Measurements from ENCODE around the gene RAB36.

DNA sequence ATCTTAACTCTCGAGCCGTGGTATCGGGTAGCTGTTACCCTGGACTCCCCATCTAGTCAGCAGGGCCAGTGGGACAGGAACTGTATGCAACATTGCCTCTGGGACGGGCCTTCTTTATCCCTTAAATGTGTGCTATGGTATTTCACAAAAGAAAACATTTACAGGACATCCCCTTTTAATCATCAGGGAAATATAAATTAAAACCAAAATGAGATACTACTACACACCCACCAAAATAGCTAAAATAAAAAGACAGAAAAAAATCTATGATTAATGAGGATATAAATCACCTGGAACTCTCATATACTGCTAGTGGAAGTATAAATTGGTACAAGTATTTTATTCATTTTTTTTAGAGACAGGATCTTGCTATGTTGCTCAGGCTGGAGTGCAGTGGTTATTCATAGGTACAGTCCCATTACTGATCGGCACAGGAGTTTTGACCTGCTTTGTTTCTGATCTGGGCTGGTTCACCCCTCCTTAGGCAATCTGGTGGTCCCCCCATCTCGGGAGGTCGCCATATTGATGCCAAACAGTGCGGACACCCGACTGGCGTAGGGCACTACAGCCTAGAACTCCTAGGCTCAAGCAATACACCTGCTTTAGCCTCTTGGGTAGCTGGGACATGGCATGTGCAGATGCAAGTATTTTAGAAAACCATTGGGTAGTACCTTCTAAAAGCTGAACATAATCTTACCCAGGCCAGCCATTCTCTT, 12.7 kb upstream of the RAB36 start:
- TF ChIP-seq, protein P1, sequence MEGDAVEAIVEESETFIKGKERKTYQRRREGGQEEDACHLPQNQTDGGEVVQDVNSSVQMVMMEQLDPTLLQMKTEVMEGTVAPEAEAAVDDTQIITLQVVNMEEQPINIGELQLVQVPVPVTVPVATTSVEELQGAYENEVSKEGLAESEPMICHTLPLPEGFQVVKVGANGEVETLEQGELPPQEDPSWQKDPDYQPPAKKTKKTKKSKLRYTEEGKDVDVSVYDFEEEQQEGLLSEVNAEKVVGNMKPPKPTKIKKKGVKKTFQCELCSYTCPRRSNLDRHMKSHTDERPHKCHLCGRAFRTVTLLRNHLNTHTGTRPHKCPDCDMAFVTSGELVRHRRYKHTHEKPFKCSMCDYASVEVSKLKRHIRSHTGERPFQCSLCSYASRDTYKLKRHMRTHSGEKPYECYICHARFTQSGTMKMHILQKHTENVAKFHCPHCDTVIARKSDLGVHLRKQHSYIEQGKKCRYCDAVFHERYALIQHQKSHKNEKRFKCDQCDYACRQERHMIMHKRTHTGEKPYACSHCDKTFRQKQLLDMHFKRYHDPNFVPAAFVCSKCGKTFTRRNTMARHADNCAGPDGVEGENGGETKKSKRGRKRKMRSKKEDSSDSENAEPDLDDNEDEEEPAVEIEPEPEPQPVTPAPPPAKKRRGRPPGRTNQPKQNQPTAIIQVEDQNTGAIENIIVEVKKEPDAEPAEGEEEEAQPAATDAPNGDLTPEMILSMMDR (IDR thresholded peaks at IDR 0.05; ENCODE audit: poor library complexity, severe bottlenecking): no peak
- TF ChIP-seq POLR2AphosphoS5 (IDR thresholded peaks at IDR 0.05): no peak
- TF ChIP-seq SMC3 (conservative IDR thresholded peaks at IDR 0.05; ENCODE audit: poor library complexity): no peak
- no peak for TF ChIP-seq REST (IDR thresholded peaks at IDR 0.05; ENCODE audit: borderline replicate concordance)
- TF ChIP-seq EZH2 (IDR thresholded peaks at IDR 0.05; ENCODE audit: borderline replicate concordance, insufficient read depth, low read length, poor library complexity, severe bottlenecking): no peak
- TF ChIP-seq MXI1 (conservative IDR thresholded peaks at IDR 0.05; ENCODE audit: poor library complexity, severe bottlenecking): no peak
- no peak for TF ChIP-seq EP300 (conservative IDR thresholded peaks at IDR 0.05; ENCODE audit: poor library complexity, severe bottlenecking)
- no peak for TF ChIP-seq TAF1 (IDR thresholded peaks at IDR 0.05; ENCODE audit: low read depth)
- no peak for TF ChIP-seq RAD21 (conservative IDR thresholded peaks at IDR 0.05)

Measured in neural cell (in vitro differentiated cells).